ENCODE data around the gene B4GALT3. TPM values are rescaled to one million over a fixed set of nuclear protein-coding genes. Genes with fewer than 3 reads are reported as not detected.

B4GALT3 gene
- total RNA-seq, 1 donor from 2014 or later, result 9.5 TPM

DNA sequence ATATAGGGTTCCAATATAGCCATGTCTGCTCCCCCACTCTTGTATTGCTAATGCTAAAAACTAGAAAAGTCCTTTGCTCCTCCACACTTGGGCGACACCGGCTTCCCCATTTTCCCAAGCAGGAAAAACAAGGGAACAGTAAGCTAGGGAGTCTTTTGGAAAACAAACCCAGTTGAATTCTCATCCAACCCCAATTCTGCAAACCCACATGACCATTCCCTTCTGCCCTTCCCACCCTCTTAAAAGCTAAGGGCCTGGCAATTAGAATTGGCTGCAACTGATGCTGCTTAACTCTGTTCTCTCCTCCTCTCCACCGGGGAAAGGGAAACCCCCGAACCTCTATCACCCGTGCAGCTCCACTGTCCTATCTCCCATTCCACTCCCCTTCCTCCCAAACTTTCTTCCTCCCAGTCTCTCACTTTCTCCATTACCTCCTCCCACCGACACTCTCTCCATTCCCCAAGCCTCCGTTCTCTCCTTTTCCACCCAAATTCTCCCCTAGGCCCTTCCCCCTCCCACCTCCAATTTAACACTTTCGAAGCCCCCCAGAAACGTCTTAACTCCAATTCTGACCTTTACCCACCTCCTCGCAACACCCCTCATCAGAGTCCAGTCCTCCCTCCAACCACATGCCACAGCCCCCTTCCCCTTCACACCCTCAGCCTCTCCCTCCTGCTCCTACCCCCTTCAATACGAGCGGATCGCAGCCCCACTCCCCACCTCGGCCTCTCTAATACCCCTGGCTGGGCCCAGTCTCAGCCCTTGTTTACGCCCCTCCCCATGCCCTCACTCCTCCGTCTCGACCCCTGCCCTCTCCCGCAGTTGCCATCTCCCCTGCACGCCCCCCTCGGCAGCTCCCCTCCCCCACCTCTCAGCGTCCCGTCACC is 45.5 kb downstream of the B4GALT3 start:
- peaks cover 73% of the 10 kb centered on the region for H3K79me2 ChIP-seq (ENCODE audit: low read depth)

DNA sequence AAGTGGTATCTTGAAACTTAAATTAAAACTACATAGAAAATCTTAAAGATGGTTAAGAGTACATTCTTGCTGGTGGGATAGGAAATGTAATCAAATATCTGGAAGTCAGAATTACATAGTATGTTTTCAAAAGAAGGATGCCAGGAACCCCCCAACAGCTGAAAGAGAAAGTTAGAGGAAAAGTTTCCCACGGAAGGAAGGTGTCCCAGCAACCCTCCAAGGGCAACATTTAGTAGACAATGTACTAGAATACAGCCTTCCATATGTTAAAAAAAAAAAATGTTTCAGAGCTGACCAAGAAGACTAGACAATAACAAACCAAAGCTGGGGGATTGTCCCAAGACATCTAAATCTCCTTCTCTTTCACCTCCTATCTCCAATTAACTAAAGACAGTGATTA is 47.0 kb downstream of the B4GALT3 start:
- peaks cover 20% of the 10 kb centered on the region for H3K4me1 ChIP-seq
- TF ChIP-seq EZH2 (IDR thresholded peaks at IDR 0.05) (no peak), EZH2phosphoT487 (IDR thresholded peaks at IDR 0.05) (no peak)
- TF ChIP-seq, protein P1, sequence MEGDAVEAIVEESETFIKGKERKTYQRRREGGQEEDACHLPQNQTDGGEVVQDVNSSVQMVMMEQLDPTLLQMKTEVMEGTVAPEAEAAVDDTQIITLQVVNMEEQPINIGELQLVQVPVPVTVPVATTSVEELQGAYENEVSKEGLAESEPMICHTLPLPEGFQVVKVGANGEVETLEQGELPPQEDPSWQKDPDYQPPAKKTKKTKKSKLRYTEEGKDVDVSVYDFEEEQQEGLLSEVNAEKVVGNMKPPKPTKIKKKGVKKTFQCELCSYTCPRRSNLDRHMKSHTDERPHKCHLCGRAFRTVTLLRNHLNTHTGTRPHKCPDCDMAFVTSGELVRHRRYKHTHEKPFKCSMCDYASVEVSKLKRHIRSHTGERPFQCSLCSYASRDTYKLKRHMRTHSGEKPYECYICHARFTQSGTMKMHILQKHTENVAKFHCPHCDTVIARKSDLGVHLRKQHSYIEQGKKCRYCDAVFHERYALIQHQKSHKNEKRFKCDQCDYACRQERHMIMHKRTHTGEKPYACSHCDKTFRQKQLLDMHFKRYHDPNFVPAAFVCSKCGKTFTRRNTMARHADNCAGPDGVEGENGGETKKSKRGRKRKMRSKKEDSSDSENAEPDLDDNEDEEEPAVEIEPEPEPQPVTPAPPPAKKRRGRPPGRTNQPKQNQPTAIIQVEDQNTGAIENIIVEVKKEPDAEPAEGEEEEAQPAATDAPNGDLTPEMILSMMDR (IDR thresholded peaks at IDR 0.05), result no peak
- H3K79me2 ChIP-seq (ENCODE audit: low read depth), result peaks cover 86% of the 10 kb centered on the region
- H3K36me3 ChIP-seq, result no peaks in the 10 kb centered on the region
- Mint-ChIP-seq H3K4me1 (peaks cover 28% of the 10 kb centered on the region), H3K9me3 (no peaks in the 10 kb centered on the region), H3K27ac (no peak overlapping the region), H3K27me3 (ENCODE audit: insufficient read depth, low read depth) (no peaks in the 10 kb centered on the region), H3K36me3 (peaks cover 26% of the 10 kb centered on the region), H3K4me3 (no peak overlapping the region)
- peak overlapping the region; percentile 77 for H3K4me3 ChIP-seq
- no peak for DNase-seq (ENCODE audit: low spot score)
- no peaks in the 10 kb centered on the region for H3K9me3 ChIP-seq (ENCODE audit: low read depth)
- no peaks in the 10 kb centered on the region for H3K27me3 ChIP-seq
- peak overlapping the region; percentile 90 for H3K4me2 ChIP-seq
- no peak overlapping the region for H3K27ac ChIP-seq
- peaks cover 38% of the 10 kb centered on the region for H3F3A ChIP-seq (ENCODE audit: low read depth)
- H3K9ac ChIP-seq, result peak overlapping the region; percentile 6
- peaks cover 22% of the 10 kb centered on the region for H4K20me1 ChIP-seq (ENCODE audit: low read depth)
- no peak overlapping the region for H2AFZ ChIP-seq (replicated peaks)

More for the DNA sequence above, 45.5 kb downstream of the B4GALT3 start:
- peak overlapping the region; percentile 77 for H3K4me3 ChIP-seq
- H3K4me1 Mint-ChIP-seq, result peaks cover 26% of the 10 kb centered on the region
- no peak overlapping the region for H3K4me3 Mint-ChIP-seq
- H3K9me3 Mint-ChIP-seq, result no peaks in the 10 kb centered on the region
- no peaks in the 10 kb centered on the region for H3K9me3 ChIP-seq (ENCODE audit: low read depth)
- H3K9ac ChIP-seq, result peak overlapping the region; percentile 78
- H3K27me3 ChIP-seq, result no peaks in the 10 kb centered on the region
- peak overlapping the region; percentile 98 for H3K27ac ChIP-seq
- peak; percentile 36 for DNase-seq (ENCODE audit: low spot score)
- TF ChIP-seq EZH2 (IDR thresholded peaks at IDR 0.05) (no peak), EZH2phosphoT487 (IDR thresholded peaks at IDR 0.05) (no peak)
- TF ChIP-seq, protein P1 (IDR thresholded peaks at IDR 0.05), result no peak
- H3K4me2 ChIP-seq, result peak overlapping the region; percentile 90
- H3K27me3 Mint-ChIP-seq (ENCODE audit: insufficient read depth, low read depth), result no peaks in the 10 kb centered on the region
- peaks cover 38% of the 10 kb centered on the region for H3F3A ChIP-seq (ENCODE audit: low read depth)
- peak overlapping the region; percentile 58 for H2AFZ ChIP-seq (replicated peaks)
- peaks cover 22% of the 10 kb centered on the region for H3K36me3 Mint-ChIP-seq
- peaks cover 15% of the 10 kb centered on the region for H4K20me1 ChIP-seq (ENCODE audit: low read depth)
- H3K27ac Mint-ChIP-seq, result peak overlapping the region; percentile 95
- H3K4me1 ChIP-seq, result peaks cover 20% of the 10 kb centered on the region
- H3K36me3 ChIP-seq, result no peaks in the 10 kb centered on the region

DNA sequence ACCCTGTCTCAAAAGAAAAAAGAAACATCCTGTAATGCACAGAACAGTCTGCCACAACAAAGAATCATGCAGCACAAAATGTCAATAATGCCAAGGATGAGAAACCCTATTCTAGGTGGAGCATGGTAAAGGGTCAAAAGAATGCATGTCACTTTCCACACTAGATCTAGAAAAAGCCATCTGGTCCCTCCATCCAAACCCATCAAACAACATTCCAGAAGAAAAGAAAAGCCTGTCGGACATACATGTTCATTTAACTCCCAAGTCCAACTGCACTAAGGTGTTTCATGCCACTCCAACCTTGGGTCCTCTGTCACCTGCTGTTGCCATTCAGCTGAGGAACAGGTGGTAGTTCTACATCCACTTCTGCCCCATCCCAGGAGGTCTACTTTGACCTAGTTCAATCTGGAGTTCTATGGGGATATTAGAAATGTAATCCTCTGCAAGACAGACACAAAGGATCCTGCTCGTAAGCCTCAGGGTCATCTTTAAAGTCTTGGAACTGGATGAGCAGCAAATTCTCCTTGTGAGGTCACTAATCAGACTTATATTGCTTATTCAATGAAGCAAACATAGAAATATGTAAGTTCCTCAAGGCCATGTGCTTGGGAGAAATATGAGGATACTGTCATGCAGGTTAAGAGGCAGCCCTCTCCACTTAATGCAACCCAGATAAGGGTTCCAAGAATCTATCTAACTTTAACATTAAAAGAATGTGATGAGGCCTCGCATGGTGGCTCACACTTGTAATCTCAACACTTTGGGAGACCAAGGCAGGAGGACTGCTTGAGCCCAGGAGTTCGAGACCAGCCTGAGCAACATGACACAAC is 48.5 kb downstream of the B4GALT3 start:
- Histone ChIP-seq H3K36me3 (no peaks in the 10 kb centered on the region), H3K9ac (no peak overlapping the region), H3K9me3 (ENCODE audit: low read depth) (no peaks in the 10 kb centered on the region), H3K79me2 (ENCODE audit: low read depth) (peaks cover 77% of the 10 kb centered on the region), H3K4me2 (no peak overlapping the region), H3K4me1 (peaks cover 20% of the 10 kb centered on the region), H2AFZ (replicated peaks) (no peak overlapping the region), H4K20me1 (ENCODE audit: low read depth) (peaks cover 24% of the 10 kb centered on the region), H3K27me3 (no peaks in the 10 kb centered on the region), H3F3A (ENCODE audit: low read depth) (peaks cover 33% of the 10 kb centered on the region), H3K27ac (no peak overlapping the region), H3K4me3 (no peak overlapping the region)
- no peaks in the 10 kb centered on the region for H3K27me3 Mint-ChIP-seq (ENCODE audit: insufficient read depth, low read depth)
- peaks cover 26% of the 10 kb centered on the region for H3K36me3 Mint-ChIP-seq
- no peaks in the 10 kb centered on the region for H3K9me3 Mint-ChIP-seq
- H3K27ac Mint-ChIP-seq, result no peak overlapping the region
- no peak overlapping the region for H3K4me3 Mint-ChIP-seq
- DNase-seq (ENCODE audit: low spot score), result no peak
- TF ChIP-seq, protein P1 (IDR thresholded peaks at IDR 0.05), result no peak
- TF ChIP-seq EZH2phosphoT487 (IDR thresholded peaks at IDR 0.05) (no peak), EZH2 (IDR thresholded peaks at IDR 0.05) (no peak)
- H3K4me1 Mint-ChIP-seq, result peaks cover 25% of the 10 kb centered on the region

All from neural progenitor cell (in vitro differentiated cells).